Stimulated activated CD4-positive, alpha-beta T cell treated with anti-CD3 and anti-CD28 coated beads, Interleukin-4, amount 100 ng/mL, for 24 hours (primary cell): ENCODE measurements around the gene KCNJ9.

Source experiments
- DNase-seq: peaks from one replicate; pipeline ENCODE4 v3.0.0-alpha.2; 2020

KCNJ9 gene

DNA sequence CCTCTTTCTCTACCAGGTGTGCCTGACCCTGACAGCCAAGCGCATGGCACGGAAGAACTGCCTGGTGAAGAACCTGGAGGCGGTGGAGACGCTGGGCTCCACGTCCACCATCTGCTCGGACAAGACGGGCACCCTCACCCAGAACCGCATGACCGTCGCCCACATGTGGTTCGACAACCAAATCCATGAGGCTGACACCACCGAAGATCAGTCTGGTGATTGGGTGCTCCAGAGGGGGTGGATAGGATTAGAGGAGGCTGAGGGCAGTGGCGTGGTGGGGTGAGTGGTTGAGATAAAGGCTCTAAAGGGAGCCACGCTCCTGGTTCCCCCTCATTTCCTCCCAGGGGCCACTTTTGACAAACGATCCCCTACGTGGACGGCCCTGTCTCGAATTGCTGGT lies 47.3 kb downstream of the KCNJ9 start:
- DNase-seq: no peak

DNA sequence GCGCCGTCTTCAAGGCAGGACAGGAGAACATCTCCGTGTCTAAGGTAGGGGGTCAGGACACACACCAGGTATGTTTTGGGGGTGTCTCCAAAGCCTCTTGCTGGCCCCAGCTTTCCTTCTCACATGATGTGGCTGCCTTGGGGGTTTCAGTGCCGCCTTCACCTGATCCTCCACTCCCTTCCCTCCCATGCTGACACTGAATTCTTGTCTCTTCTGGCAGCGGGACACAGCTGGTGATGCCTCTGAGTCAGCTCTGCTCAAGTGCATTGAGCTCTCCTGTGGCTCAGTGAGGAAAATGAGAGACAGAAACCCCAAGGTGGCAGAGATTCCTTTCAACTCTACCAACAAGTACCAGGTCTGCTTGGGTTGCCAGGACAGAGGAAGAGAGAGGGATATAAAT lies 47.7 kb downstream of the KCNJ9 start:
- DNase-seq: no peak

DNA sequence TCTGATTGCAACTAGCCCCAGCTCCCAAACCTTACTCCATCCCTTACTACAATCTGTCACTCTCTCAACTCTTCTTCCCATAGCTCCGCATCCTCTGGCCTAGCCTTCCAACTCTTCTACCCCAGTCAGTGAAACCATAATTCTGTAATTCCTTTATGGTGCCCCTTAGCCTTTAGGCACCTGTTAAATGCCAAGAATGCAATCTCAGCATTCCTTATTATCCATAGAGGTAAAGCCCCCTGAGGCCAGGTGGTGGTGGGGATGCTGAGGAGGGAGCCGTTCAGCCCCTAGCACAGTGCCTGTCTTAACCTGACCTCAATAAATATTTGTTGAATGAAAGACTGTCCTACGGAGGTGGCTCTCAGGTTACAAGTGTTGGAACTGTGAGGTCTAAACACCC lies 48.2 kb downstream of the KCNJ9 start:
- no peak for DNase-seq

DNA sequence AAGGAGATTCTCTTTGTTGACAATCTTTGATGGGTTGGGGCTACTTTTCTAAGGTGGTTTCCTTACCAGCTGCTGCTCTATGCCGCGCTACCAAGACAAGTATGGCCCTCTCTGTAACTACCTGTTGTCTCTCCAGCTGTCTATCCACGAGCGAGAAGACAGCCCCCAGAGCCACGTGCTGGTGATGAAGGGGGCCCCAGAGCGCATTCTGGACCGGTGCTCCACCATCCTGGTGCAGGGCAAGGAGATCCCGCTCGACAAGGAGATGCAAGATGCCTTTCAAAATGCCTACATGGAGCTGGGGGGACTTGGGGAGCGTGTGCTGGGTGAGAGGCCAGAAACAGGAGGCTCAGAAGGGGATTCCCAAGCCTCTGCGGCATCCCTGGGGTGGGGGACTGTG lies 48.6 kb downstream of the KCNJ9 start:
- DNase-seq: no peak

DNA sequence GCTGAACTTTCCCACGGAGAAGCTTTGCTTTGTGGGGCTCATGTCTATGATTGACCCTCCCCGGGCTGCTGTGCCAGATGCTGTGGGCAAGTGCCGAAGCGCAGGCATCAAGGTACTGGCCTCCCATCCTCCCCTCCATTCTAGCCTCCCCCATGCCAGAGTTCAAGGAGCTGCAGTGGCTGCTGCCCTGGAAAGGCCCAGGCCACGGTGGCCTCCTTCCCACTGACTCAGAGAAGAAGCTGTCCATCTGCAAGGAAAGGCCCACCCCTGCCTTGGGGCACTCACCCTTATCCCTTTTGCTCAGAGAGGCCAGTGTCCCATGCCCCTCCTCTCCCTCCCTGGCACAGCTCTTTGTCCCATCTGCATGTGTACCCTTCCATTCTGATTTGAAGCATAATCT lies 49.1 kb downstream of the KCNJ9 start:
- DNase-seq: no peak

DNA sequence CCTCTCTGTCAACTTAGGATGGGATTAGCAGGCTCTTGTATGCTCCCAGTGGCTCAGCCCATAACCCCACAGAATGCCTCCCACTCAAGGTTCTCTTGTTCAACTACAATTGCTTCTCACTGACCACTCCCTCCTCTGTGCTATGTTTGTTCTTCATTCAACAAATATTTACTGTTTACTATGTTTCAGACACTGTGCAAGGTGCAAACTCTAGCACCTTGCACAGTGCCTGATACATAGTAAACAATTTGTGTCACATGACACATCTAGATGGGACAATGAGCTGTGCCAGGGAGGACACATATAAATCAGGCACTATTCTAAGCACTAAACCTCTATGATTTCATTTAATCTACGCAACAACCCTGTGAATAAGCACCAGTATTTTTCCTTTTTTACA lies 49.6 kb downstream of the KCNJ9 start:
- no peak for DNase-seq

DNA sequence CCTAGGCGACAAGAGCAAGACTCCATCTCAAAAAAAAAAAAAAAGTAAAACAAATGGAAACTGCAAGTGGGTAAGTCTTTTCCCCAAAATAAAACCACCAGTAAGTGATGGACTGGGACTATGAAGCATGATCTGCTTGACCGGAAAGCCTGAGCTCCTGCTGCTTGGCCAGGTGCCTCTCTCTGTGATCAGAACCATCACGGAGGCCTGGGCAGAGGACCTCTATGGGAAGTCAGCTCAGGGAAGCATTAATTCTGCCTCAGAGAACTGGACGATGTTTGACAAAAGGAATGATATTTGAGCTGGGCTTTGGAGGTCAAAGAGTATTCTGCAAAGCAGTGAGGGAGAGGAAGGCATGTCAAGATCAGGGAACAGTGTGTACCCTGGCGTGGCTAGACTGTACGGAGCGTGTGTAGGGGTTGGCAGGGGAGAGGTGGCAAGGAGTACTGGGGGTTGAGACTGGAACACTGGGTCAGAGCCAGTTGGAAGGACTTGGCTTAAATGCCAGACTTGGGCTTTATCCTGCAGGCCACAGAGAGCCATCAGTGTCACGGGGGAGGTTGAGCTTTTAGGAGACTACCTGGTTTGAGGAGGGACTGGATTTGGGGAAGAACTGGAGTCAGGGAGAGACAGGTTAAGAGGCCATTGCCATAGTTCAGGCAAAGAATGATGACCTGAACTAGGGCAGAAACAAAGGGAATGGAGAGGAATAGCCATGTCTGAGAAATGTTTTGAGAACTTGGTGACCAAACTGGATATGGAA lies 50.6 kb downstream of the KCNJ9 start:
- DNase-seq: no peak

DNA sequence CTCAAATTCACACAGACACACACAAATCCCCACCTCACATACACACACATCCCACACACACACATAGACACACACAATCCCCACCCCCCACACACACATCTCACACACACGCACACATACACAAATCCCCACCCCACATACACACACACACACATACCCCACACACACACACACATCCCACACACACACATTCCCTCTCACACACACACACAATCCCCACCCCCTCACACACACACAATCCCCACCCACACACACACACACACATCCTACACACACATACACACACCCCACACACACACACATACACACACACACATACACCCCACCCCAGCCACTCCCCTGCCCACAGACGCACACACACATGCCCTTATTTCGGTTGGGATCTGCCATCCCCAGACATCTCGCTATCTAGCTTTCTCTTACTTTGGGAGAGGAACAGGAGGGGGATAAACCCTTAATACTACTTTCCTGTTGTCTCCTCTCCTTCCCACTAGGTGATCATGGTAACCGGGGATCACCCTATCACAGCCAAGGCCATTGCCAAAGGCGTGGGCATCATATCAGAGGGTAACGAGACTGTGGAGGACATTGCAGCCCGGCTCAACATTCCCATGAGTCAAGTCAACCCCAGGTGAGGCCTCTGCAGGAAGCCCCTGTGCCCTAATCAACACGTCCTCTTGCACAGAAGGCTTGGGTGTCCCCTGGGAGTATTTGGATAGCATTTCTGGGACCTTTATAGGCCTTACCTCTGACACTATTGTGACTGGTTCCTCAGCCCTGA lies 52.8 kb downstream of the KCNJ9 start:
- DNase-seq: no peak

DNA sequence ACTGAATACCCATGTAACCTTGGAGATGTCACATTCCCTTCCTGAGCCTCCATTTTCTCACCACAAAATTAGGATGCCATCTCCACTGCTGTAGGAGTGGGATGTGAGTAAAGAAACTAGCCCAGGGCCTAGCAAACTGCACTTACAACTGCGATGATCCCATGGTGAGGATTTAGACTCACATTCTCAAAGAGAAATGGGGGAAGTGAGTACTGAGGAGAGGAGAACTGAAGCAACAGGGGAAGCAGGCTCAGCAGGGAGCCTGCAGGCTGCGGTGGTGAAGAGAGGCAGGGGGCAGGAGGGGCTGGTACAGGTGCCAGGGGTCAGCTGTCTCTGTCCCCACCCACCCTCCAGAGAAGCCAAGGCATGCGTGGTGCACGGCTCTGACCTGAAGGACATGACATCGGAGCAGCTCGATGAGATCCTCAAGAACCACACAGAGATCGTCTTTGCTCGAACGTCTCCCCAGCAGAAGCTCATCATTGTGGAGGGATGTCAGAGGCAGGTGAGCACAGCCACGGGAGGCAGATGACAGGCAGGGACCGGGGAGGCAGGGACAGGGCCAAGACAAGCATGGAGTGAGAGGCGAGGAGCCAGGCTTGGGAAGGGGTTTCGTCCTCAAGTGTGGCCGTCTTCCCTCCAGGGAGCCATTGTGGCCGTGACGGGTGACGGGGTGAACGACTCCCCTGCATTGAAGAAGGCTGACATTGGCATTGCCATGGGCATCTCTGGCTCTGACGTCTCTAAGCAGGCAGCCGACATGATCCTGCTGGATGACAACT lies 53.6 kb downstream of the KCNJ9 start:
- DNase-seq: no peak

DNA sequence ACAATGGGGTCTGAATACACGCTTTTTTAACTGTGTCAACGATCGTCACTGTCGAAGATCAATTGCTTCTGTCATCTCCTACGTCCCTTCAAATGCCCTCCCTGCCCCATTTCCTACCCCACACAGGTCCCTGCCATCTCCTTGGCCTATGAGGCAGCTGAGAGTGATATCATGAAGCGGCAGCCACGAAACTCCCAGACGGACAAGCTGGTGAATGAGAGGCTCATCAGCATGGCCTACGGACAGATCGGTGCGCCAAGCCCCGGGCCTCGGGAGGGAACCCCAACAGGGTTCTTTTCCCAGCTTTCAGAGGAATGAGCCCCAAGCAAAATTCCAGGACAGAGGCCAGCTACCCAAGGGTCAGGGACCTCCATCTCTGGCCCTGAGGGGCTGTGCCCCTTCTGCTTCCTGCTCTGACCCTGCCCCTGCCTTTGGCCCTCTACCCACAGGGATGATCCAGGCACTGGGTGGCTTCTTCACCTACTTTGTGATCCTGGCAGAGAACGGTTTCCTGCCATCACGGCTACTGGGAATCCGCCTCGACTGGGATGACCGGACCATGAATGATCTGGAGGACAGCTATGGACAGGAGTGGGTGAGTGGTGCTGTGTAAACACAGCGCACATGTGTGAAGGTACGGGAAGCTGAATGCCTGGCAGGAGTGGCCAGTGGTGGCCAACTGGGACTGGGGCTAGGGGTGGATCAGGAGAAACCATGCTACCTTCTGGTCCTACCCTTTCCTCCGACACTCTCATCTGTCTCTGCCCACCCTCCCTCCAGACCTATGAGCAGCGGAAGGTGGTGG lies 55.0 kb downstream of the KCNJ9 start:
- no peak for DNase-seq

DNA sequence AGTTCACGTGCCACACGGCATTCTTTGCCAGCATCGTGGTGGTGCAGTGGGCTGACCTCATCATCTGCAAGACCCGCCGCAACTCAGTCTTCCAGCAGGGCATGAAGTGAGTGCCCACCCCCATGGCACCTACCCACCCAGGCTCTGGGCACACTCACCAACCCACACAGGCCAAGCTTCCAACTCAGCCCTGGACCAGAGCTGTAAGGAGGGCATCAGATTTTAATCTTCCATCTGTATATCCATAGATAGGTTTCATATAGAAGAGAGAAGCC lies 55.5 kb downstream of the KCNJ9 start:
- no peak for DNase-seq

DNA sequence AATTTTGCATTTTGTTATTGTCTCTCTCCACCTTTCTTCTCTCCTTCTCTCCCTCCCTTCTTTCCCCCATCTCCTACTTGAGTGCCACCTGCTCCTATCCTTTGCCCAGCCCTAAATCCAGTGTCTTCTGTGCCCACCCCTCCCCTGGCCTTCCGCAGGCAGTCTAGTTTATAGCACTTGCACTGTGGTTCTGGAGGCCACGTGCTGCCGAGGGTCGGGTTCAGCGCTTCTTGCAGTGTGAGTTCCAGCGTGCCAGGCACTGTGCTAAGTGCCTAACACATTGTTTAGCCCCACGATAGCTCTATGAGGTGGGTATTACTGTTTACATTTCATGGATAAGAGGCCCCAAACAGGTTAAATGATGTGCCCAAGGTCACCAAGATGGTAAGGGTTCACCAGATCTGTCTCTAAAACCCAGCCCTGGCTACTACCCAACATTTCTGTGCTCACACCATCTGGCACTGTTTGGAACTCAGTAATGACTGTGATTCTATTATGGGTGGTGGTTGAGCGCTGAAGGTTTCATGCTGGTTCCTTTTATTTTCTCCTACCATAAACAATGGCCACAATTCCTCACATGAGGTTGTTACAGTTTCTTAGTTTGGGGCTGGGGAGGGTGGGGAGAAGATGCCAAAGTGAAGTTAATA lies 56.0 kb downstream of the KCNJ9 start:
- DNase-seq: no peak

DNA sequence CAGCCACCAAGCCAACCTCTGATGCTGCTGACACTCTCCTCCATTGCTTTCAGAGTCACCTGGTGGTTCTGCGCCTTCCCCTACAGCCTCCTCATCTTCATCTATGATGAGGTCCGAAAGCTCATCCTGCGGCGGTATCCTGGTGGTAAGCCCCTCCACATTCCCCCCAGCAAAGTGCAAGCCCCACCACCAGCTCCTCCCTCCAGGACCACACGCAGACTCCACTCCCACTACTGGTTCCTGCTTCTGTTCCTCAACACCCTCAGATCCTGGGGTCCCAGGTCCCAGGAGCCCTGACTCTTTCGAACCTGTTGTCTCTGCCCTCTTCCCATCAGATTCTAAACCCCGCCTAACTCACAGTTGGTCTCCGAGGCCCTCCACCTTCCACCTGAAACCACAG lies 58.5 kb downstream of the KCNJ9 start:
- DNase-seq: no peak
